IMR-90 (cell line): ENCODE results near the gene KLLN. TPM values are rescaled to one million over a fixed set of nuclear protein-coding genes. Genes with fewer than 3 reads are reported as not detected.
"Not testable (repeated sequence)": the region's sequence is repeated elsewhere in the genome, so short reads cannot be mapped to it uniquely, and the experiment has no call there.

Experiments used
- ATAC-seq: fragments of 200-7000 bp; cut with Tn5 transposase; 2 replicates; pipeline ENCODE4 v1.9.1; 2020; ENCODE audit warnings: low read depth, mild to moderate bottlenecking, moderate library complexity
- BruUV-seq: library from RNA; stranded (reverse); fragments of 400-500 nt; replicated peaks from 2 replicates; lab custom pipeline; 2021; lab: Mats Ljungman, UMichigan
- CTCF ChIA-PET: fragments of 300-600 bp; formaldehyde crosslinking; extraction: SDS; loops from one replicate; lab custom pipeline; 2021; ENCODE audit warnings: antibody characterized with exemption; lab: Yijun Ruan, JAX
- POLR2A ChIA-PET: fragments of 300-600 bp; sonication (Branson Sonifier 250); formaldehyde crosslinking; loops from one replicate; lab custom pipeline; 2022; ENCODE audit warnings: antibody characterized with exemption; ENCODE audit not compliant: unreplicated experiment; lab: Charles Lee
- DNase-seq: peaks from one replicate; pipeline ENCODE4 v3.0.0; 2013
- H2AFZ ChIP-seq: replicated peaks from 2 replicates; pipeline ENCODE3; 2013; ENCODE audit warnings: low read length, mild to moderate bottlenecking; ENCODE audit not compliant: poor library complexity
- H2AK5ac ChIP-seq: 2 replicates; pipeline ENCODE4 v1.6.1; 2013; ENCODE audit warnings: low read depth, low read length, inconsistent platforms
- H2AK9ac ChIP-seq: replicated peaks from 2 replicates; pipeline ENCODE3; 2013; ENCODE audit warnings: mild to moderate bottlenecking, low read depth, low read length, moderate library complexity; ENCODE audit not compliant: poor library complexity
- H2BK120ac ChIP-seq: 2 replicates; pipeline ENCODE4 v1.6.1; 2013; ENCODE audit warnings: low read depth, low read length, inconsistent platforms
- H2BK15ac ChIP-seq: 3 replicates; pipeline ENCODE4 v1.6.1; 2013; ENCODE audit warnings: low read depth, low read length, inconsistent platforms
- H2BK20ac ChIP-seq: 2 replicates; pipeline ENCODE4 v1.6.1; 2013; ENCODE audit warnings: low read depth, mild to moderate bottlenecking, inconsistent platforms, low read length, moderate library complexity
- H2BK5ac ChIP-seq: 2 replicates; pipeline ENCODE4 v1.6.1; 2013; ENCODE audit warnings: mild to moderate bottlenecking, low read depth, low read length, inconsistent platforms; ENCODE audit not compliant: poor library complexity, severe bottlenecking
- H3K14ac ChIP-seq: replicated peaks from 2 replicates; pipeline ENCODE4 v1.6.1; 2013; ENCODE audit warnings: low read depth, low read length, inconsistent platforms
- H3K18ac ChIP-seq: 2 replicates; pipeline ENCODE4 v1.6.1; 2013; ENCODE audit warnings: low read depth, low read length, control low read depth
- H3K23ac ChIP-seq: 2 replicates; pipeline ENCODE4 v1.6.1; 2013; ENCODE audit warnings: low read depth, low read length, inconsistent platforms
- H3K27ac ChIP-seq: 2 replicates; pipeline ENCODE4 v1.5.1; 2013; ENCODE audit warnings: mild to moderate bottlenecking, control low read depth, low read length; ENCODE audit not compliant: insufficient read depth
- H3K27me3 ChIP-seq: 2 replicates; pipeline ENCODE4 v1.6.1; 2013; ENCODE audit warnings: low read length; ENCODE audit not compliant: control insufficient read depth, insufficient read depth
- H3K36me3 ChIP-seq: 2 replicates; pipeline ENCODE4 v1.6.1; 2013; ENCODE audit warnings: low read length, mixed read lengths; ENCODE audit not compliant: control insufficient read depth, insufficient read depth
- H3K4ac ChIP-seq: 2 replicates; pipeline ENCODE4 v1.6.1; 2013; ENCODE audit warnings: low read depth, low read length, inconsistent platforms
- H3K4me1 ChIP-seq: 2 replicates; pipeline ENCODE4 v1.6.1; 2013; ENCODE audit warnings: low read length, mixed read lengths; ENCODE audit not compliant: control insufficient read depth, insufficient read depth
- H3K4me2 ChIP-seq: 2 replicates; pipeline ENCODE4 v1.6.1; 2013; ENCODE audit warnings: low read depth, mild to moderate bottlenecking, control low read depth, low read length, moderate library complexity
- H3K4me3 ChIP-seq: 2 replicates; pipeline ENCODE4 v1.5.1; 2013; ENCODE audit warnings: low read depth, mild to moderate bottlenecking, control low read depth, low read length, moderate library complexity; ENCODE audit not compliant: insufficient read depth
- H3K56ac ChIP-seq: 2 replicates; pipeline ENCODE4 v1.6.1; 2013; ENCODE audit warnings: low read length, inconsistent platforms; ENCODE audit not compliant: insufficient read depth; ENCODE audit errors: extremely low read depth
- H3K79me1 ChIP-seq, 2 experiments: 2 replicates each; pipeline ENCODE4 v1.6.1; 2013; ENCODE audit warnings: low read length in 2 of 2, inconsistent platforms in 1 of 2, low read depth in 1 of 2
- H3K9ac ChIP-seq: 2 replicates; pipeline ENCODE4 v1.6.1; 2013; ENCODE audit warnings: low read depth, low read length, control low read depth
- H3K9me1 ChIP-seq: 2 replicates; pipeline ENCODE4 v1.6.1; 2013; ENCODE audit warnings: low read length, inconsistent platforms; ENCODE audit not compliant: insufficient read depth
- H3K9me3 ChIP-seq: 2 replicates; pipeline ENCODE4 v1.6.1; 2013; ENCODE audit warnings: low read length; ENCODE audit not compliant: control insufficient read depth, insufficient read depth
- H4K20me1 ChIP-seq: 2 replicates; pipeline ENCODE4 v1.6.1; 2013; ENCODE audit warnings: low read length, inconsistent platforms; ENCODE audit not compliant: insufficient read depth
- H4K5ac ChIP-seq: 2 replicates; pipeline ENCODE4 v1.6.1; 2013; ENCODE audit warnings: mild to moderate bottlenecking, low read depth, low read length, control low read depth
- H4K8ac ChIP-seq, 2 experiments: 2 replicates each; pipeline ENCODE4 v1.6.1; 2013; ENCODE audit warnings: low read depth in 2 of 2, low read length in 2 of 2, control low read depth in 1 of 2, inconsistent platforms in 1 of 2
- H4K91ac ChIP-seq: 2 replicates; pipeline ENCODE4 v1.6.1; 2013; ENCODE audit warnings: low read depth, low read length, inconsistent platforms; ENCODE audit not compliant: insufficient read depth
- WGBS, 2 experiments: methylation state at CpG; one replicate each; pipeline versions ENCODE4 v1.1.5 to v1.1.7; 2013; ENCODE audit warnings: missing lambda C conversion rate in 2 of 2; ENCODE audit not compliant: insufficient read length in 1 of 2; ENCODE audit errors: extremely low coverage in 2 of 2; 5-methylcytosine and 5-hydroxymethylcytosine counted together
- dilution Hi-C: fragments of 300-500 bp; cut with HindIII; formaldehyde crosslinking; loops from one replicate; pipeline ENCODE4 v1.14.3; 2018; ENCODE audit warnings: low sequenced_read_pairs; ENCODE audit not compliant: unreplicated experiment
- in situ Hi-C: fragments of 300-500 bp; cut with MboI; formaldehyde crosslinking; loops from 3 replicates; pipeline ENCODE4 v1.14.3; 2019; ENCODE audit warnings: low sequenced_read_pairs, inconsistent platforms, mixed read lengths
- intact Hi-C: fragments of 100-400 bp; cut with micrococcal nuclease; formaldehyde crosslinking; loops from 2 replicates; pipeline ENCODE4 v1.10.0; 2022
- polyA plus RNA-seq, 3 experiments: library from polyadenylated mRNA; depleted of rRNA; stranded (reverse); fragments of >200 nt; gene quantifications; 2 replicates each; pipeline ENCODE4 v1.2.3, GENCODE V29; 2012; ENCODE audit warnings: low replicate concordance in 1 of 3
- total RNA-seq: library from RNA; depleted of rRNA; stranded (reverse); fragments of >200 nt; gene quantifications from 2 replicates; pipeline ENCODE4 v1.2.3, GENCODE V29; 2012

KLLN gene
- total and polyA plus RNA-seq, 2 of the 4 experiments (the other 2 are of a cell fraction) = 0.36 TPM

DNA sequence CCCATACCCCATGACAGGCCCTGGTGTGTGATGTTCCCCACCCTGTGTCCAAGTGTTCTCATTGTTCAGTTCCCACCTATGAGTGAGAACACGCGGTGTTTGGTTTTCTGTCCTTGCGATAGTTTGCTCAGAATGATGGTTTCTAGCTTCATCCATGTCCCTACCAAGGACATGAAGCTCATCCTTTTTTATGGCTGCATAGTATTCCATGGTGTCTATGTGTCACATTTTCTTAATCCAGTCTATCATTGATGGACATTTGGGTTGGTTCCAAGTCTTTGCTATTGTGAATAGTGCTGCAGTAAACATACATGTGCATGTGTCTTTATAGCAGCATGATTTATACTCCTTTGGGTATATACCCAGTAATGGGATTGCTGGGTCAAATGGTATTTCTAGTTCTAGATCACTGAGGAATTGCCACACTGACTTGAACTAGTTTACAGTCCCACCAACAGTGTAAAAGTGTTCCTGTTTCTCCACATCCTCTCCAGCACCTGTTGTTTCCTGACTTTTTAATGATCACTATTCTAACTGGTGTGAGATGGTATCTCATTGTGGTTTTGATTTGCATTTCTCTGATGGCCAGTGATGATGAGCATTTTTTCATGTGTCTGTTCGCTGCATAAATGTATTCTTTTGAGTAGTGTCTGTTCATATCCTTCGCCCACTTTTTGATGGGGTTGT is 18.2 kb upstream of the KLLN start:
- BruUV-seq, H3K4me1 ChIP-seq, DNase-seq, H4K5ac ChIP-seq, H3K4me2 ChIP-seq, H2BK20ac ChIP-seq, H3K9ac ChIP-seq, H4K91ac ChIP-seq, H3K36me3 ChIP-seq, H3K27me3 ChIP-seq, H3K23ac ChIP-seq, POLR2A ChIA-PET, H3K9me1 ChIP-seq, ATAC-seq, H3K9me3 ChIP-seq, H2BK5ac ChIP-seq, H3K18ac ChIP-seq, H2AFZ ChIP-seq, H2BK15ac ChIP-seq, H2AK5ac ChIP-seq, H3K4ac ChIP-seq, H3K27ac ChIP-seq, H3K56ac ChIP-seq, dilution Hi-C loops, in situ Hi-C loops, H2BK120ac ChIP-seq, H3K4me3 ChIP-seq, H2AK9ac ChIP-seq, H4K8ac ChIP-seq, H3K14ac ChIP-seq: not testable (repeated sequence)
- Histone ChIP-seq H3K79me1 (peaks cover 9 to 34% of the 10 kb centered on the region in 2 experiments), H4K20me1 (peaks cover 26% of the 10 kb centered on the region)
- CTCF ChIA-PET = interaction anchor here (0.9 kb wide), 1 partner anchor 61 kb away, joined by 3 read pairs; no protein-coding TSS in a partner anchor
- no CpG with 5 or more reads among the region's 5 CpGs for WGBS, 2 experiments
- intact Hi-C loops = loop anchor here (5.0 kb wide), 1 partner anchor 36 kb away; no protein-coding TSS in a partner anchor
